Measurements from ENCODE around the gene ZSCAN29.
A peak's percentile ranks its signal among the peaks of the same experiment; 100 is the strongest.
"Not testable (repeated sequence)": the region's sequence is repeated elsewhere in the genome, so short reads cannot be mapped to it uniquely, and the experiment has no call there.

Gene ZSCAN29

GRCh38 chr15:43370975-43371974 is at the start of gene ZSCAN29, which contains the start of gene TUBGCP4:
TSS of gene ZSCAN29 (minus strand) at chr15:43371043. CDS start at chr15:43369913, 1,130 bp downstream.
TSS of gene TUBGCP4 (plus strand) at chr15:43371101. CDS start at chr15:43371355, 254 bp downstream.
- peak; percentile 91 for DNase-seq

GRCh38 chr15:43420435-43420834 is 49.6 kb upstream of the ZSCAN29 start:
- no peak for DNase-seq

- DNase-seq = no peak
Observed at GRCh38 chr15:43414196-43414595, 43.4 kb upstream of the ZSCAN29 start.

GRCh38 chr15:43412096-43412495 is 41.3 kb upstream of the ZSCAN29 start:
- DNase-seq = no peak

- DNase-seq = no peak
Observed at GRCh38 chr15:43410572-43411214, 39.9 kb upstream of the ZSCAN29 start.

- DNase-seq = no peak
Observed at GRCh38 chr15:43408789-43409188, 37.9 kb upstream of the ZSCAN29 start.

- DNase-seq = no peak
Observed at GRCh38 chr15:43406808-43407207, 36.0 kb upstream of the ZSCAN29 start.

- DNase-seq = no peak
Observed at GRCh38 chr15:43406189-43406588, 35.3 kb upstream of the ZSCAN29 start.

- no peak for DNase-seq
Observed at GRCh38 chr15:43404130-43404529, 33.3 kb upstream of the ZSCAN29 start.

- DNase-seq = no peak
Observed at GRCh38 chr15:43403616-43404015, 32.8 kb upstream of the ZSCAN29 start.

- DNase-seq = no peak
Observed at GRCh38 chr15:43402255-43402654, 31.4 kb upstream of the ZSCAN29 start.

- not testable (repeated sequence) for DNase-seq
Observed at GRCh38 chr15:43393592-43393991, 22.7 kb upstream of the ZSCAN29 start.

GRCh38 chr15:43390723-43391122 is 19.9 kb upstream of the ZSCAN29 start:
- no peak for DNase-seq

GRCh38 chr15:43383070-43383469 is 12.2 kb upstream of the ZSCAN29 start:
- DNase-seq = no peak

- no peak for DNase-seq
Observed at GRCh38 chr15:43382310-43382709, 11.5 kb upstream of the ZSCAN29 start.

GRCh38 chr15:43378601-43379000 is 7.8 kb upstream of the ZSCAN29 start:
- no peak for DNase-seq

GRCh38 chr15:43376017-43376705 is 5.3 kb upstream of the ZSCAN29 start:
- peak; percentile 68 for DNase-seq

- DNase-seq = peak; percentile 62
Observed at GRCh38 chr15:43370310-43370974, 401 bp downstream of the ZSCAN29 start.

GRCh38 chr15:43361313-43361903 is 9.4 kb downstream of the ZSCAN29 start:
- no peak for DNase-seq

- DNase-seq = no peak
Observed at GRCh38 chr15:43360821-43361220, 10.0 kb downstream of the ZSCAN29 start.

GRCh38 chr15:43352693-43353382 is 18.0 kb downstream of the ZSCAN29 start:
- no peak for DNase-seq

- DNase-seq = no peak
Observed at GRCh38 chr15:43347114-43347513, 23.7 kb downstream of the ZSCAN29 start.
